GM12878 (cell line): ENCODE measurements around the gene TRAF3IP3.

Experiments
- BHLHE40 ChIP-seq, 2 experiments: fragments of 450-650 bp in 1 of 2; IDR thresholded peaks; 2 replicates each; pipeline ENCODE4 v1.6.1; 2011 to 2017; ENCODE audit warnings: low read depth in 2 of 2, borderline replicate concordance in 1 of 2, improper control_type of control experiment in 1 of 2, low read length in 1 of 2, mild to moderate bottlenecking in 1 of 2
- CHD4 ChIP-seq: fragments of 200-600 bp; sonication (generic); IDR thresholded peaks from 2 replicates; pipeline ENCODE4 v1.6.1; 2016; ENCODE audit warnings: mild to moderate bottlenecking
- E2F4 ChIP-seq: IDR thresholded peaks from 2 replicates; pipeline ENCODE4 v1.6.1; 2012; ENCODE audit warnings: low read depth, low read length, improper control_type of control experiment
- POLR2A ChIP-seq: IDR thresholded peaks from 2 replicates; pipeline ENCODE4 v1.6.1; 2011; ENCODE audit warnings: low read depth, mild to moderate bottlenecking, low read length
- POLR2AphosphoS5 ChIP-seq: IDR thresholded peaks from 2 replicates; pipeline ENCODE4 v1.6.1; 2011; ENCODE audit warnings: mild to moderate bottlenecking, low read length, inconsistent platforms
- RFX5 ChIP-seq: IDR thresholded peaks from 2 replicates; pipeline ENCODE4 v1.6.1; 2011; ENCODE audit warnings: low read depth, low read length, improper control_type of control experiment

DNA sequence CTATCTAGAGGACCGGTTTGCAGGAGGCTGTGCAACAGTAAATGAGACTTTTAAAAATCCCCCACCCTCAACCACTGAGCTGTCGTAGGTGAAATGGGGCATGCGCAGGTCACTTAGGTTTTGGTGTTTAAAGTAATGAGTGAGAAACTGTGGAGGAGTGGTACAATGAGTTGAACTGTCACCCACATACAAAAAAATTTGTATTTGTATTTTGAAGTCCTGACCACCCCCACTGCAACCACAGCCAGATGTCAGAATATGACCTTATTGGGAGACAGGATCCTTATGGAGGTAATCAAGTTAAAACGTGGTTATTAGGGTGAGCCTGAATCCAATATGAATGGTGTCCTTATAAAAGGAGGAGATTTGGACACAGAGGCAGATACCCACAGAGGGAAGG, 51.7 kb downstream of the TRAF3IP3 start:
- TF ChIP-seq POLR2A (no peak), CHD4 (no peak), E2F4 (no peak), POLR2AphosphoS5 (no peak), BHLHE40 (IDR thresholded peaks at IDR 0.05; ENCODE audit: borderline replicate concordance in 1 of 2, low read depth in 2 of 2, low read length in 1 of 2) (no peak), RFX5 (no peak)
